MCF 10A (cell line): ENCODE data around the gene RAD51D. TPM values are rescaled to one million over a fixed set of nuclear protein-coding genes. Genes with fewer than 3 reads are reported as not detected.

ENCODE experiments used
- BruUV-seq: library from RNA; stranded (reverse); fragments of 400-500 nt; replicated peaks from 2 replicates; lab custom pipeline; 2021; lab: Mats Ljungman, UMichigan
- CTCF ChIA-PET: fragments of 300-600 bp; sonication (Branson Sonifier 250); formaldehyde crosslinking; extraction: SDS; loops from one replicate; lab custom pipeline; 2021; ENCODE audit warnings: antibody characterized with exemption, inconsistent platforms; lab: Yijun Ruan, JAX
- POLR2A ChIA-PET: fragments of 300-600, 350-650 bp; sonication (Branson Sonifier 250); formaldehyde crosslinking; extraction: SDS; loops from one replicate; lab custom pipeline; 2020; ENCODE audit warnings: antibody characterized with exemption, inconsistent platforms; lab: Yijun Ruan, JAX
- DNase-seq: peaks from one replicate; pipeline ENCODE4 v3.0.0-alpha.2; 2018; ENCODE audit not compliant: unreplicated experiment
- H3K27ac Mint-ChIP-seq: one replicate; pipeline ENCODE4 v1.8.0; 2022; ENCODE audit warnings: mild to moderate bottlenecking, low read depth, mixed read lengths; ENCODE audit not compliant: unreplicated experiment
- H3K27me3 Mint-ChIP-seq: one replicate; pipeline ENCODE4 v1.8.0; 2022; ENCODE audit warnings: mixed read lengths; ENCODE audit not compliant: insufficient read depth, unreplicated experiment
- H3K36me3 Mint-ChIP-seq: one replicate; pipeline ENCODE4 v1.8.0; 2022; ENCODE audit warnings: mild to moderate bottlenecking, moderate library complexity, mixed read lengths; ENCODE audit not compliant: insufficient read depth, unreplicated experiment
- H3K4me1 Mint-ChIP-seq: one replicate; pipeline ENCODE4 v1.8.0; 2022; ENCODE audit warnings: mixed read lengths; ENCODE audit not compliant: insufficient read depth, unreplicated experiment
- H3K4me3 Mint-ChIP-seq: one replicate; pipeline ENCODE4 v1.8.0; 2022; ENCODE audit warnings: mild to moderate bottlenecking, moderate library complexity, mixed read lengths; ENCODE audit not compliant: unreplicated experiment
- H3K9me3 Mint-ChIP-seq: one replicate; pipeline ENCODE4 v1.8.0; 2022; ENCODE audit warnings: mixed read lengths; ENCODE audit not compliant: unreplicated experiment
- CTCF ChIP-seq: fragments of 200-600 bp; IDR thresholded peaks from one replicate; pipeline ENCODE4 v1.8.0; 2022; ENCODE audit warnings: antibody characterized with exemption, mild to moderate bottlenecking; ENCODE audit not compliant: unreplicated experiment
- intact Hi-C: fragments of 100-400 bp; cut with micrococcal nuclease; formaldehyde crosslinking; loops from 2 replicates; pipeline ENCODE4 v1.14.1; 2022
- total RNA-seq: library from RNA; stranded (reverse); gene quantifications from 2 replicates; pipeline ENCODE4 v1.2.3, GENCODE V29; 2022

Gene RAD51D
- total RNA-seq, 1 experiment from 2014 or later: 13.0 TPM

- Mint-ChIP-seq H3K27me3 (no peaks in the 10 kb centered on the region), H3K36me3 (peaks cover 6% of the 10 kb centered on the region), H3K4me3 (no peak overlapping the region), H3K4me1 (peaks cover 25% of the 10 kb centered on the region), H3K27ac (peak overlapping the region; percentile 28), H3K9me3 (no peaks in the 10 kb centered on the region)
- TF ChIP-seq CTCF: no peak
- POLR2A ChIA-PET: interaction anchor here (0.7 to 3.9 kb wide), 4 partner anchors 11 to 14 kb away, joined by 3 to 20 read pairs (median 4); partner anchors contain the start of gene RFFL
- no TSS peak for BruUV-seq
- CTCF ChIA-PET: interaction anchor here (0.9 to 1.9 kb wide), 4 partner anchors 9 to 15 kb away, joined by 3 to 12 read pairs (median 3); partner anchors contain the start of gene RFFL
- intact Hi-C loops: no loop called here
- DNase-seq: no peak
These were observed 44.7 kb downstream of the RAD51D start for GRCh38 chr17:35074711-35075707.

- DNase-seq: no peak
- H3K4me1 Mint-ChIP-seq: peaks cover 17% of the 10 kb centered on the region
- no TSS peak for BruUV-seq
- intact Hi-C loops: no loop called here
- no peaks in the 10 kb centered on the region for H3K27me3 Mint-ChIP-seq
- H3K36me3 Mint-ChIP-seq: peaks cover 6% of the 10 kb centered on the region
- CTCF ChIA-PET: interaction anchor here (0.6 to 1.9 kb wide), 5 partner anchors 8 to 730 kb away, joined by 3 to 12 read pairs (median 3); partner anchors contain the start of gene RFFL
- POLR2A ChIA-PET: interaction anchor here (1.8 to 3.9 kb wide), 2 partner anchors 10 to 14 kb away, joined by 5 to 20 read pairs; partner anchors contain the start of gene RFFL
- no peak overlapping the region for H3K4me3 Mint-ChIP-seq
- H3K27ac Mint-ChIP-seq: peak overlapping the region; percentile 28
- H3K9me3 Mint-ChIP-seq: no peaks in the 10 kb centered on the region
- TF ChIP-seq CTCF: no peak
These were observed 45.6 kb downstream of the RAD51D start for GRCh38 chr17:35073991-35074627.

DNA sequence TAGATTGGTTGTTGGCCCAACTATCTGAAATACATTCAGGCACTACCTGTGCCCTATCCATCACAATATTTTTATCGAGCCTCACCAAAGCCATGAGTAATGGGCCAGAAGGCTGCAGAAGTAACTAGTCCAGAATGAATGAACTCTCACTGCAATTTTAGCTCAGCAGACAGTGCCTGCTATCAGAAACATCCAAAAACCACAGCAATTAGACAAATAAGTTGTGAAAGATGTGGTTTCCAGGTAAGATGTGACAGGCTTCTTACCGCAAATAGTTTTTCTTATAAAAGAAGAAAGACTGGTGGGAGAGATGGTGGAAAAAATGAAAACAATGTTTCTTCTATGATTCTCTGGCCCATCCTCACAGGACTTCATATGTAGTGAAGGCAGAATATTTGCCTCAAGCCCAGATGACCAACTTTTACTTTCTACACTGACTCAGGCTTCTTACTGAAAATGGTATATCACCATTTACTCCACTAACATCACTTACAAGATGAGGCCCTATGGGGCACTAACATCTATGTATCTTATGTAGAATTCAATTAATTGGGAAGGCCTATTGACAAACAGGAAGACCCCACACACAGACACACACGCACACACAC is 46.4 kb downstream of the RAD51D start:
- Mint-ChIP-seq H3K27me3 (no peaks in the 10 kb centered on the region), H3K36me3 (peaks cover 6% of the 10 kb centered on the region), H3K9me3 (no peaks in the 10 kb centered on the region), H3K27ac (no peak overlapping the region), H3K4me1 (peaks cover 17% of the 10 kb centered on the region), H3K4me3 (no peak overlapping the region)
- DNase-seq: no peak
- no TSS peak for BruUV-seq
- intact Hi-C loops: no loop called here
- no peak for TF ChIP-seq CTCF
- POLR2A ChIA-PET: interaction anchor here (0.7 to 3.9 kb wide), 3 partner anchors 9 to 1387 kb away, joined by 3 to 20 read pairs (median 5); partner anchors contain the start of gene RFFL
- CTCF ChIA-PET: interaction anchor here (0.6 to 1.3 kb wide), 2 partner anchors 91 to 731 kb away, joined by 3 to 4 read pairs; no protein-coding TSS in a partner anchor
